GM12878 (cell line): ENCODE results near the gene ANTXR1. TPM values are rescaled to one million over a fixed set of nuclear protein-coding genes. Genes with fewer than 3 reads are reported as not detected.

ENCODE experiments used
- ATAC-seq: fragments of 200-7000 bp; cut with Tn5 transposase; 3 replicates; pipeline ENCODE4 v1.9.1; 2020; ENCODE audit warnings: mild to moderate bottlenecking, moderate library complexity
- BruUV-seq: library from RNA; stranded (reverse); fragments of 400-500 nt; replicated peaks from 2 replicates; lab custom pipeline; 2021; lab: Mats Ljungman, UMichigan
- CTCF ChIA-PET: fragments of 300-600 bp; sonication (Branson Sonifier 250); formaldehyde crosslinking; extraction: SDS; loops from one replicate; lab custom pipeline; 2021; ENCODE audit warnings: inconsistent platforms; lab: Yijun Ruan, JAX
- POLR2A ChIA-PET: fragments of 350-600 bp; formaldehyde crosslinking; extraction: SDS; loops from one replicate; lab custom pipeline; 2021; ENCODE audit warnings: inconsistent platforms; lab: Charles Lee
- RAD21 ChIA-PET: fragments of 300-600 bp; sonication (Branson Sonifier 250); formaldehyde crosslinking; loops from one replicate; lab custom pipeline; 2023; ENCODE audit warnings: antibody characterized with exemption; ENCODE audit not compliant: unreplicated experiment; lab: Charles Lee
- SMC1A ChIA-PET: fragments of 300-600 bp; sonication (Branson Sonifier 250); formaldehyde crosslinking; loops from one replicate; lab custom pipeline; 2023; ENCODE audit not compliant: unreplicated experiment, uncharacterized antibody; lab: Charles Lee
- DNase-seq: peaks from one replicate; pipeline ENCODE4 v3.0.0-alpha.2; 2011; ENCODE audit warnings: low read depth, low spot score
- FAIRE-seq: peaks from 3 replicates; lab custom pipeline; 2011; peaks lifted over from hg19 to GRCh38; lab: Jason Lieb, UNC
- H2AFZ ChIP-seq: 2 replicates; pipeline ENCODE4 v1.6.0; 2011; ENCODE audit warnings: low read depth, low read length, control low read depth; ENCODE audit not compliant: control insufficient read depth
- H3K27ac ChIP-seq: 2 replicates; pipeline ENCODE4 v1.5.1; 2011; ENCODE audit warnings: control low read depth; ENCODE audit not compliant: control insufficient read depth, insufficient read depth
- H3K27me3 ChIP-seq, 2 experiments: replicated peaks in 1 of 2; 2 replicates each; pipeline versions ENCODE4 v1.6.0 to v1.6.1; 2011; ENCODE audit warnings: low read length in 1 of 2; ENCODE audit not compliant: control insufficient read depth in 2 of 2, insufficient read depth in 2 of 2
- H3K36me3 ChIP-seq, 2 experiments: 2 replicates each; pipeline ENCODE4 v1.5.1; 2011; ENCODE audit warnings: low read length in 1 of 2; ENCODE audit not compliant: control insufficient read depth in 2 of 2, insufficient read depth in 2 of 2
- H3K4me1 ChIP-seq: 2 replicates; pipeline ENCODE4 v1.6.1; 2011; ENCODE audit warnings: mild to moderate bottlenecking, low read length, moderate library complexity, mixed read lengths; ENCODE audit not compliant: control insufficient read depth, insufficient read depth
- H3K4me2 ChIP-seq: 2 replicates; pipeline ENCODE4 v1.6.0; 2011; ENCODE audit warnings: control low read depth; ENCODE audit not compliant: control insufficient read depth, insufficient read depth
- H3K4me3 ChIP-seq: fragments of 200-600 bp; sonication (generic); 2 replicates; pipeline ENCODE4 v1.5.1; 2016
- H3K79me2 ChIP-seq: 2 replicates; pipeline ENCODE4 v1.6.0; 2011; ENCODE audit warnings: low read length; ENCODE audit not compliant: control insufficient read depth, insufficient read depth
- H3K9ac ChIP-seq: 2 replicates; pipeline ENCODE4 v1.8.0; 2011; ENCODE audit warnings: low read length, control low read depth, mixed read lengths; ENCODE audit not compliant: control insufficient read depth, insufficient read depth
- H3K9me3 ChIP-seq: replicated peaks from 3 replicates; pipeline ENCODE4 v1.5.1; 2011; ENCODE audit warnings: mild to moderate bottlenecking, low read length; ENCODE audit not compliant: control insufficient read depth, insufficient read depth
- H4K20me1 ChIP-seq: 2 replicates; pipeline ENCODE4 v1.6.0; 2011; ENCODE audit not compliant: control insufficient read depth, insufficient read depth
- CEBPB ChIP-seq, 2 experiments: fragments of 150-350 bp in 1 of 2; IDR thresholded peaks; 2 replicates each; pipeline ENCODE4 v1.6.1; 2012 to 2014; ENCODE audit warnings: low read depth in 2 of 2, low read length in 2 of 2, borderline replicate concordance in 1 of 2, inconsistent platforms in 1 of 2
- ETV6 ChIP-seq, 2 experiments: fragments of 450-650 bp in 1 of 2; IDR thresholded peaks in 1 of 2; conservative IDR thresholded peaks in 1 of 2; 2 replicates each; pipeline ENCODE4 v1.6.1; 2014; ENCODE audit warnings: antibody characterized with exemption in 1 of 2, borderline replicate concordance in 1 of 2, low read depth in 1 of 2, mild to moderate bottlenecking in 1 of 2, moderate library complexity in 1 of 2
- REST ChIP-seq: IDR thresholded peaks from 2 replicates; pipeline ENCODE4 v1.6.1; 2012; ENCODE audit warnings: mild to moderate bottlenecking, low read depth, low read length
- WGBS: methylation state at CpG from one replicate; pipeline ENCODE4 v1.1.6; 2016; ENCODE audit warnings: low lambda C conversion rate; ENCODE audit not compliant: insufficient replicate concordance, insufficient coverage; ENCODE audit errors: missing lambda C conversion rate; 5-methylcytosine and 5-hydroxymethylcytosine counted together
- in situ Hi-C: fragments of 300-500 bp; cut with MboI; formaldehyde crosslinking; loops from 9 replicates; pipeline ENCODE4 v1.14.3; 2018; ENCODE audit warnings: mixed read lengths
- intact Hi-C: fragments of 100-400 bp; cut with micrococcal nuclease; formaldehyde crosslinking; loops from one replicate; pipeline ENCODE4 v1.14.2; 2022; ENCODE audit not compliant: unreplicated experiment
- polyA plus RNA-seq, 11 experiments: library from polyadenylated mRNA; depleted of rRNA in 4 of 11; unstranded in 6 of 11; stranded (reverse) in 5 of 11; fragments of >200 nt; fragmentation: Nextera tagmentation in 4 of 11; fragmentation: Illumina TruSeq in 1 of 11; extraction: Ambion mirVana in 4 of 11; extraction: Trizol in 1 of 11; gene quantifications; 1 replicate in 1 of 11; 2 replicates in 10 of 11; pipeline versions ENCODE4 v1.2.1 to v1.2.3, GENCODE V29; 2011 to 2016; ENCODE audit warnings: inconsistent platforms in 2 of 11, missing spikeins in 2 of 11, low read depth in 1 of 11
- total RNA-seq, 4 experiments: library from RNA; depleted of rRNA in 3 of 4; stranded (reverse); fragments of >200 nt in 3 of 4; fragmentation: Illumina TruSeq in 1 of 4; extraction: Trizol in 1 of 4; gene quantifications; 2 replicates each; pipeline versions ENCODE4 v1.2.1 to v1.2.3, GENCODE V29; 2013 to 2021
- TF ChIP-seq, protein P1 (sequence below): IDR thresholded peaks from 2 replicates; pipeline ENCODE4 v1.6.1; 2011; ENCODE audit warnings: low read depth, low read length, improper control_type of control experiment, borderline replicate concordance

Gene ANTXR1
- total and polyA plus RNA-seq, 10 of the 15 experiments (the other 5 are each of a cell fraction or from before 2014, with no cell fraction given) = 0.09 to 0.26 TPM; not detected in 8

DNA sequence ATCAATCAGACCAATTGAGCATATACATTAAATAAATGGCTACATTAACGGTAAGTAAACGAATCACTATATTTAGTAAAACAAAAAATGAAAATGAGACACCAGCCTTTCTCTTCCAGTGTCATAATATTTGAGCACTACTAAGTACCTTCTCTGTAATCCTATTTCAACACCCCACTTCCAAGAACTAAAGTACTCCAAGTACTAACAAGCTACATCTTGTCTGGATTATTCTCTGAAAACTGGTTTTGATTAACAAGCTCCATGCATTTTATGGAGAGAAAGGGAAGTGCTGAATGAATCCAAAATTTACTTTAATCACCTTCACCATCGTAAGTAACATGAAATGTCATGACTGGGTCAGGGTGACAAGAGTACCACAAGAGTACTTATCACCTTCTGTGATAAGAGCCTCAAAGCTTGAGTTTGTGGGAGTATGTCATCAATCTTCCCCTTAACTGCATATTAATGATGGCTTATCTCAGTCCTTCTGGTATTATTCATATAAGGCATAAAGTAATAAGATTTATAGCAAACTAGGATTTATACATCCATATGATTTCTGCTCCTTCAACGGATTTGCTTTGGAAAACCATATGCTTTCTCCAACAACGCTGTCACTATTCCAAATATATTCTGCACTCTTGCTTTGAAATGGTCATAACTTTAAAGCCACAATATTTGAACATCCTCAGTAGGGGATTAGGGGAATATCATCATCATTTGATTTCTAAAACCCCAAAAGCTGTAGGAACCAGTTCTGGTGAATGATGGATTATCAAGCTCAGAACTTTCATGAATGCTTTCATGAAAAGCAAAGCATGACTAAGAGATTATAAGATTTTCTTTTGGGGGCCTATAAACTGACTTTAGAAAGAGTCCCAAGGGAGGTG lies 127.0 kb downstream of the ANTXR1 start:
- Histone ChIP-seq H3K27ac (no peak overlapping the region), H3K4me1 (no peaks in the 10 kb centered on the region), H3K9ac (no peak overlapping the region), H3K27me3 (no peaks in the 10 kb centered on the region), H4K20me1 (no peaks in the 10 kb centered on the region), H3K4me3 (no peak overlapping the region), H3K4me2 (no peak overlapping the region), H3K79me2 (no peaks in the 10 kb centered on the region), H2AFZ (no peak overlapping the region), H3K36me3 (no peaks in the 10 kb centered on the region), H3K9me3 (no peaks in the 10 kb centered on the region)
- RAD21 ChIA-PET = no interaction called here
- POLR2A ChIA-PET = no interaction called here
- TF ChIP-seq CEBPB (IDR thresholded peaks at IDR 0.05; ENCODE audit: borderline replicate concordance in 1 of 2, low read depth in 2 of 2, low read length in 2 of 2) = no peak
- in situ Hi-C loops (no loop called here), intact Hi-C loops (no loop called here)
- no peak for ATAC-seq
- CTCF ChIA-PET = no interaction called here
- BruUV-seq = no TSS peak
- FAIRE-seq = no peak
- SMC1A ChIA-PET = interaction anchor here (1.2 kb wide), 1 partner anchor 138 kb away, joined by 3 read pairs; no protein-coding TSS in a partner anchor
- WGBS = under 1% methylated on average over 5 of the region's 5 CpGs
- no peak for DNase-seq

GRCh38 chr2:69141061-69141460 lies 128.1 kb downstream of the ANTXR1 start:
- FAIRE-seq = no peak
- Histone ChIP-seq H2AFZ (no peak overlapping the region), H3K4me1 (no peaks in the 10 kb centered on the region), H3K36me3 (no peaks in the 10 kb centered on the region), H3K4me2 (no peak overlapping the region), H3K9ac (no peak overlapping the region), H3K4me3 (no peak overlapping the region), H3K27me3 (no peaks in the 10 kb centered on the region; a peak in 1 of 4 replicates), H3K9me3 (no peaks in the 10 kb centered on the region), H3K79me2 (no peaks in the 10 kb centered on the region), H4K20me1 (no peaks in the 10 kb centered on the region), H3K27ac (no peak overlapping the region)
- no peak for DNase-seq
- TF ChIP-seq ETV6 (conservative IDR thresholded peaks at IDR 0.05 in 1 of 2, IDR thresholded peaks at IDR 0.05 in 1 of 2; ENCODE audit: borderline replicate concordance in 1 of 2, low read depth in 1 of 2) = no peak
- TF ChIP-seq REST = no peak
- TF ChIP-seq, protein P1, sequence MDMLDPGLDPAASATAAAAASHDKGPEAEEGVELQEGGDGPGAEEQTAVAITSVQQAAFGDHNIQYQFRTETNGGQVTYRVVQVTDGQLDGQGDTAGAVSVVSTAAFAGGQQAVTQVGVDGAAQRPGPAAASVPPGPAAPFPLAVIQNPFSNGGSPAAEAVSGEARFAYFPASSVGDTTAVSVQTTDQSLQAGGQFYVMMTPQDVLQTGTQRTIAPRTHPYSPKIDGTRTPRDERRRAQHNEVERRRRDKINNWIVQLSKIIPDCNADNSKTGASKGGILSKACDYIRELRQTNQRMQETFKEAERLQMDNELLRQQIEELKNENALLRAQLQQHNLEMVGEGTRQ = no peak
- WGBS = 0% methylated on average over 1 of the region's 1 CpG
- intact Hi-C loops (no loop called here), in situ Hi-C loops (no loop called here)
- ChIA-PET SMC1A (no interaction called here), POLR2A (no interaction called here), RAD21 (no interaction called here), CTCF (no interaction called here)
- no peak for ATAC-seq
- BruUV-seq = no TSS peak
